Suprapubic skin (tissue), 4 donors: ENCODE measurements around the gene ADAP2. TPM values are rescaled to one million over a fixed set of nuclear protein-coding genes. Genes with fewer than 3 reads are reported as not detected.
A peak's percentile ranks its signal among the peaks of the same experiment; 100 is the strongest.
"Not testable (repeated sequence)": the region's sequence is repeated elsewhere in the genome, so short reads cannot be mapped to it uniquely, and the experiment has no call there.

Source experiments
- DNase-seq, 2 donors: peaks; one replicate each; pipeline ENCODE4 v3.0.0-alpha.2; 2019; ENCODE audit warnings: low spot score in 2 of 2
- H3K27ac ChIP-seq: fragments of 200-600 bp; sonication (generic); one replicate; pipeline ENCODE4 v1.5.1; 2019
- H3K27me3 ChIP-seq: fragments of 200-600 bp; sonication (generic); one replicate; pipeline ENCODE4 v1.5.1; 2019
- H3K36me3 ChIP-seq: fragments of 200-600 bp; sonication (generic); one replicate; pipeline ENCODE4 v1.5.1; 2019
- H3K4me1 ChIP-seq: fragments of 200-600 bp; sonication (generic); one replicate; pipeline ENCODE4 v1.5.1; 2019
- H3K4me3 ChIP-seq: fragments of 200-600 bp; sonication (generic); one replicate; pipeline ENCODE4 v1.5.1; 2019; ENCODE audit warnings: mild to moderate bottlenecking
- H3K9me3 ChIP-seq: fragments of 200-600 bp; sonication (generic); one replicate; pipeline ENCODE4 v1.5.1; 2019
- EP300 ChIP-seq: sonication (generic); formaldehyde crosslinking; IDR thresholded peaks from one replicate; pipeline ENCODE4 v1.6.1; 2017; ENCODE audit warnings: antibody characterized with exemption
- POLR2A ChIP-seq, 2 donors: fragments of 450-650 bp; IDR thresholded peaks; one replicate each; pipeline ENCODE4 v1.6.1; 2017; ENCODE audit warnings: antibody characterized with exemption in 2 of 2, mild to moderate bottlenecking in 2 of 2, moderate library complexity in 2 of 2
- POLR2AphosphoS5 ChIP-seq, 3 donors: sonication (generic); formaldehyde crosslinking; IDR thresholded peaks; one replicate each; pipeline ENCODE4 v1.6.1; 2017; ENCODE audit warnings: antibody characterized with exemption in 3 of 3
- WGBS: methylation state at CpG from one replicate; pipeline ENCODE4 v1.1.5; 2018; 5-methylcytosine and 5-hydroxymethylcytosine counted together
- total RNA-seq, 4 donors: library from RNA; depleted of rRNA; stranded (reverse); fragments of >200 nt; gene quantifications; one replicate each; pipeline ENCODE4 v1.1.0, GENCODE V29; 2016
- TF ChIP-seq, protein P1 (sequence below), 2 donors: fragments of 200-600 bp in 1 of 2; fragments of 450-650 bp in 1 of 2; sonication (generic) in 1 of 2; IDR thresholded peaks; one replicate each; pipeline ENCODE4 v1.5.1; 2016 to 2019; ENCODE audit warnings: antibody characterized with exemption in 2 of 2, mild to moderate bottlenecking in 1 of 2, moderate library complexity in 1 of 2

ADAP2 gene
- total RNA-seq, 4 donors from 2014 or later, result 9.1 to 22.5 (median 17.7) TPM

DNA sequence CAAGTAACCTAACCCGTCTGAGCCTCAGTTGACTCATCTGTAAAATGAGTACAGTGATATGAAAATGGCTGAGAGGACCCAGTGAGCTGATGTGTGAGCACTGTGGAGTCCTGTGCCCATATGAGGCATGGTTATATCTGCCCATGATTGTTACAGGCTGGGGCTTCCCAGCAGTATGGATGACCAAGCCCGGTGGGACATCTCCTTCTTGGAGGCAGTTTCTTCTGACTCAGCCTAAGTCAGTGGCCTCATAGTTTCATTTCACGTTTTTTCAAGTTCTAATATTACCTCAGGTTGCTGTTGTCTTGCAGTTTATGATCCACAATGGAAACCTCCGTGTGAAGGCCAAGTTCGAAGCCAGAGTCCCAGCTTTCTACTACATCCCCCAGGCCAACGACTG is 4.8 kb downstream of the ADAP2 start:
- Histone ChIP-seq H3K9me3 (no peaks in the 10 kb centered on the region), H3K27me3 (peaks cover 26% of the 10 kb centered on the region), H3K36me3 (no peaks in the 10 kb centered on the region), H3K27ac (no peak overlapping the region), H3K4me3 (no peak overlapping the region), H3K4me1 (peaks cover 15% of the 10 kb centered on the region)
- DNase-seq, result peak in 1 of 2 donors; percentile 15
- TF ChIP-seq POLR2A (IDR thresholded peaks at IDR 0.05) (no peak), EP300 (no peak), POLR2AphosphoS5 (IDR thresholded peaks at IDR 0.05) (no peak)
- TF ChIP-seq, protein P1, sequence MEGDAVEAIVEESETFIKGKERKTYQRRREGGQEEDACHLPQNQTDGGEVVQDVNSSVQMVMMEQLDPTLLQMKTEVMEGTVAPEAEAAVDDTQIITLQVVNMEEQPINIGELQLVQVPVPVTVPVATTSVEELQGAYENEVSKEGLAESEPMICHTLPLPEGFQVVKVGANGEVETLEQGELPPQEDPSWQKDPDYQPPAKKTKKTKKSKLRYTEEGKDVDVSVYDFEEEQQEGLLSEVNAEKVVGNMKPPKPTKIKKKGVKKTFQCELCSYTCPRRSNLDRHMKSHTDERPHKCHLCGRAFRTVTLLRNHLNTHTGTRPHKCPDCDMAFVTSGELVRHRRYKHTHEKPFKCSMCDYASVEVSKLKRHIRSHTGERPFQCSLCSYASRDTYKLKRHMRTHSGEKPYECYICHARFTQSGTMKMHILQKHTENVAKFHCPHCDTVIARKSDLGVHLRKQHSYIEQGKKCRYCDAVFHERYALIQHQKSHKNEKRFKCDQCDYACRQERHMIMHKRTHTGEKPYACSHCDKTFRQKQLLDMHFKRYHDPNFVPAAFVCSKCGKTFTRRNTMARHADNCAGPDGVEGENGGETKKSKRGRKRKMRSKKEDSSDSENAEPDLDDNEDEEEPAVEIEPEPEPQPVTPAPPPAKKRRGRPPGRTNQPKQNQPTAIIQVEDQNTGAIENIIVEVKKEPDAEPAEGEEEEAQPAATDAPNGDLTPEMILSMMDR (IDR thresholded peaks at IDR 0.05), result no peak
- 76% methylated on average over 6 of the region's 6 CpGs for WGBS

DNA sequence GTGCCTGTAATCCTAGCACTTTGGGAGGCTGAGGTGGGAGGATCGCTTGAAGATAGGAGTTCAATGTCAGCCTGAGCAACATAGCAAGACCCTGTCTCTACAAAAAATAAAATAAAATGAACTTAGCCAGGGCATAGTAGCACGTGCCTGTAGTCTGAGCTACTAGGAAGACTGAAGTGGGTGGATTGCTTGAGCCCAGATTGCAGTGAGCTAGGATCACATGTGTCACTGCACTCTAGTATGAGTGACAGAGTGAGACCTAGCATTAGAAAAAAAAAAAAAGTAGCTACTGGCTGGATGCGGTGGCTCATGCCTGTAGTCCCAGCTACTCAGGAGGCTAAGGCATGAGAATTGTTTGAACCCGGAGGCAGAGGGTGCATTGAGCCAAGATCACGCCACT is 6.0 kb downstream of the ADAP2 start:
- 90% methylated on average over 5 of the region's 5 CpGs for WGBS
- Histone ChIP-seq H3K9me3 (no peaks in the 10 kb centered on the region), H3K4me1 (peaks cover 3% of the 10 kb centered on the region), H3K27ac (no peak overlapping the region), H3K36me3 (no peaks in the 10 kb centered on the region), H3K4me3 (no peak overlapping the region), H3K27me3 (peaks cover 14% of the 10 kb centered on the region)
- no peak for TF ChIP-seq POLR2A (IDR thresholded peaks at IDR 0.05)
- no peak for DNase-seq

DNA sequence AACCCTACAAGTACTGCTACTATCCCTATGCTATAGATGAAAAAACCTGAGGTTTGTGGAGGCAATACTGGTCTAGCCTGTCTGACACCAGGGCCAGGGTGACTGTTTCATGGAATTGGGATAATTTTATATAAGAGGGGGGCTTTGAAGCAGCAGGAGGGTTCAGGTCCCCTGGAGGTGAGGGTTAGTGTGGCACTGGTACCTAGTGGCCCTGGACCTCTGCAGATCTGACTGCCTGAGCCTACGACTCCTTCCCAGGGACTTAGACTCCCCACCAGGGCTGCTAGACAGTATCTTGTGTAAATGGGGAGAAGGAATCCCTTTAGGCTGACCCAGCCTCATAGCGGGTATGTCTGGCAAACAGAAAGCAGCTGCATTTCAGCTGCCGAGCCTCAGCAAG is 6.8 kb downstream of the ADAP2 start:
- WGBS, result 93% methylated on average over 3 of the region's 3 CpGs
- H3K36me3 ChIP-seq, result no peaks in the 10 kb centered on the region
- DNase-seq, result no peak
- peaks cover 7% of the 10 kb centered on the region for H3K27me3 ChIP-seq
- no peaks in the 10 kb centered on the region for H3K4me1 ChIP-seq
- H3K4me3 ChIP-seq, result no peak overlapping the region
- no peaks in the 10 kb centered on the region for H3K9me3 ChIP-seq
- H3K27ac ChIP-seq, result no peak overlapping the region
- TF ChIP-seq EP300, result no peak
- TF ChIP-seq, protein P1 (IDR thresholded peaks at IDR 0.05), result no peak

DNA sequence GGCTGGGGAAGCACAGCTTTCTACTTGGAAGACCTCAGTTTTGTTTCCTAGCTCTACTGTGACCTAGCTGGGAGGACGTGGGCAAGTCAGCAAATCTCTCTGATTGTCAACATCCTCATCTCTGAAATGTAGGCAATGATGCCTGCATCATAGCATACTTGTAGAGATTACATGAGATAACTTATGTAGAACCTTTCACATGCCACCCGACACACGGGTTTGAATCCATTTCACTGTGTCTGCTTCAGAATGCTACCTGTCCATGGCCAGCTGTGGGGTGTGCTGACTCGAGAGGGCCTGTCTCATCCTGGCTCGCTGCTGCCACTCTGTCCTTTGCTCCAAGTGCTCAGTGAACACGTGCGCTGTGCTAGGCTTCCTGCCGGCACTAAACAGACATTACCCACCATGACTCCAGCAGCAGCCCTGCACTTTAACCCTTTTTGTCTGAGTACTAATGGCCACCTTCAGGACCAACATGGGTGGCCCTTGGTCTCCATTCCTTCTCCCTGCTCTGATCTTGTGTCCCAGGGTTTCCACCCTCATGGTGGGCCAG is 7.4 kb downstream of the ADAP2 start:
- peaks cover 3% of the 10 kb centered on the region for H3K27me3 ChIP-seq

DNA sequence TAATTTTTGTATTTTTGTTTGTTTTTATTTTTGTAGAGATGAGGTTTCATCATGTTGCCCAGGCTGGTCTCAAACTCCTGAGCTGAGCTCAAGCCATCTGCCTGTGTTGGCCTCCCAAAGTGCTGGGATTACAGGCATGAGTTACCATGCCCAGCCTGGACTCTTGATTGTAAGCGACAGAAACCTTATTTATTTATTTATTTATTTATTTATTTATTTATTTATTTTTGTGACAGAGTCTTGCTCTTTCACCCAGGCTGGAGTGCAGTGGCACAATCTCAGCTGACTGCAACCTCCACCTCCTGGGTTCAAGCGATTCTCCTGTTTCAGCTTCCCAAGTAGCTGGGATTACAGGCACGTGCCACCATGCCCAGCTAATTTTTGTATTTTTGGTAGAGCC is 8.1 kb downstream of the ADAP2 start:
- not testable (repeated sequence) for H3K27me3 ChIP-seq, H3K9me3 ChIP-seq, H3K4me3 ChIP-seq, DNase-seq, H3K27ac ChIP-seq, H3K4me1 ChIP-seq, H3K36me3 ChIP-seq
- WGBS, result 96% methylated on average over 3 of the region's 3 CpGs

More for the DNA sequence above, 7.4 kb downstream of the ADAP2 start:
- no peak for DNase-seq
- WGBS, result 61% methylated on average over 8 of the region's 8 CpGs
- Histone ChIP-seq H3K27ac (no peak overlapping the region), H3K4me1 (no peaks in the 10 kb centered on the region), H3K36me3 (no peaks in the 10 kb centered on the region), H3K9me3 (no peaks in the 10 kb centered on the region), H3K4me3 (no peak overlapping the region)
- no peak for TF ChIP-seq EP300
- TF ChIP-seq POLR2A (IDR thresholded peaks at IDR 0.05), result no peak
- no peak for TF ChIP-seq POLR2AphosphoS5 (IDR thresholded peaks at IDR 0.05)
- TF ChIP-seq, protein P1 (IDR thresholded peaks at IDR 0.05), result no peak

DNA sequence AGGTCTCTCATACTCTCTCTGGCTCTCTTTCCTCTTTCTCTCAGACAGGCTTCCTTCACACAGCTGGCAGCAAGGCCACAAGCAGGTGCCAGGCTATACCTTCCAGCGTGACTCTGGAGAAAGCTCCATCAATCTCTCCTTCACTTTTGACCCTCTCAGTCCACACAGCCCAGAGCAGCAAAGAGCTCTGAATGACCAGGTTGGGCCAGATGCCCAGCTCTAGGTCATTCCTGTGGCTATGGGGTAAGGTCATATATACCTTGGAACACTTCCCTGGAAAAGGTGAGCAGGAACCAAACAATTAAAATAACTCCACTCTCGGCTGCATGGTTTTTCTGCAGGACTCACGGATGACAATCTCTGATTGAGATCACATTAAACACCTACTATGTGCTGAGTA is 8.8 kb downstream of the ADAP2 start:
- H3K4me3 ChIP-seq, result no peak overlapping the region
- 87% methylated on average over 3 of the region's 3 CpGs for WGBS
- TF ChIP-seq EP300 (no peak), POLR2A (IDR thresholded peaks at IDR 0.05) (no peak), POLR2AphosphoS5 (IDR thresholded peaks at IDR 0.05) (no peak)
- TF ChIP-seq, protein P1 (IDR thresholded peaks at IDR 0.05), result no peak
- H3K4me1 ChIP-seq, result no peaks in the 10 kb centered on the region
- DNase-seq, result no peak
- no peaks in the 10 kb centered on the region for H3K27me3 ChIP-seq
- peaks cover 1% of the 10 kb centered on the region for H3K36me3 ChIP-seq
- H3K27ac ChIP-seq, result no peak overlapping the region
- H3K9me3 ChIP-seq, result no peaks in the 10 kb centered on the region

DNA sequence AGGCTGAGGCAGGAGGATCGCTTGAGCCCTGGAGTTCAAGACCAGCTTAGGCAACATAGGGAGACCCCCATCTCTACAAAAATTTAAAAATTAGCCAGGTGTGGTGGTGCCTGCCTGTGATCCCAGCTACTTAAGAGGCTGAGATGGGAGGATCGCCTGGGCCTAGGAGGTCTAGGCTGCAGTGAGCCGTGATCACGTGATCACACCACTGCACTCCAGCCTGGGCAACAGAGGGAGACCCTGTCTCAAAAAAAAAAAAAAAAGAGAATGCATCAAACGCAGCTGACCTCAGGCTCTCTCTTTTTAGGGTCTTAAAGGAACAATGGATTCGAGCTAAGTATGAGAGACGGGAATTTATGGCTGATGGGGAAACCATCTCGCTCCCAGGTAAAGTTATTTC is 9.8 kb downstream of the ADAP2 start:
- H3K9me3 ChIP-seq, DNase-seq, H3K27ac ChIP-seq, H3K4me1 ChIP-seq, H3K4me3 ChIP-seq, H3K36me3 ChIP-seq, H3K27me3 ChIP-seq: not testable (repeated sequence)
- WGBS, result 92% methylated on average over 8 of the region's 8 CpGs
